T-helper 1 cell treated with Interleukin-12 subunit alpha and Interleukin-12 subunit beta and Interleukin-4 antibody, amounts not matched to agents 30 ng/mL and 1 ng/mL, for 36 hours (primary cell): Measurements from ENCODE around the gene SLC12A3. TPM values are rescaled to one million over a fixed set of nuclear protein-coding genes. Genes with fewer than 3 reads are reported as not detected.

ENCODE experiments used
- intact Hi-C: fragments of 100-400 bp; cut with micrococcal nuclease; formaldehyde crosslinking; loops from one replicate; pipeline ENCODE4 v1.15.1; 2024
- total RNA-seq: library from RNA; stranded (reverse); gene quantifications from 2 replicates; pipeline ENCODE4 v1.2.3, GENCODE V29; 2022

SLC12A3 gene
- total RNA-seq, 1 donor from 2014 or later, result not detected

DNA sequence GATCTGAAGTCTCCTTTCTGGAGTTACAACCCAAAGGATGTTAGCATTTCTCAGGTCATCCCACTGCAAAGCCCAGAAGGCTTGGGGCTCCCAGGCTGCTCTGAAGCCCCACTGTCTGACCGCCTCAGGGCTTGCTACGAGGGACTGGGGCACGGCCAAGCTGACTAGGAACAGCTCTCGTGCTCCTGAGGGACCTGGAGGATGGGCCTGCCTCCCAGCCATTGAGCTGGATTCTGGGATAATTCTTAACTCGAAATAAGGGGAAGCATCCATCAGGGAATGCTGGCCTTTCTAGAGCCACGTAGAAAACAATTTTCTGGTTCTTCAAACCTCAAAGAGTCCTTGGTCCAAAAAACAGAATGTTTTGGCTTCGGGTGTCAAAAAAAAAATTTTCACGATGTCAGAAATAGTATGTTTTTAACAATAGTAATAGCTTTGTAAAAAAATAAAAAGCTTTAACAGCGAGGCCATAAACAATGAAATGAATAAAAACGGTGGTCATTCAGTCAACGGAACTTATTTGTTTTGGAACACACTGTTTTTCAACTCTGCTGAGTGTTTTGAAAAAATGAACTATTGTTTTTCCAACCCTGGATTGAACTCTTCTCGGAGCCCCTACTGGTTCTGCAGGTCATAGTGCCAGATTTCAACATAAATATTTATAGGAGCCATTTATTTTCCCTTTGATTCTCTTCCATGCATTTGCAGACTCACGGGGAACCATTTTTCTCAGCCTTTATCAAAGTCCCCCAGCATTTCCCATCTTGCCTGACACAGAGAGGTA lies 50.5 kb downstream of the SLC12A3 start:
- intact Hi-C loops, result no loop called here

- intact Hi-C loops, result loop anchor here (1.0 kb wide), 2 partner anchors 16 to 49 kb away; partner anchors contain the start of gene HERPUD1
These were observed 51.8 kb downstream of the SLC12A3 start for GRCh38 chr16:56916571-56917403.

GRCh38 chr16:56918467-56919012 lies 53.5 kb downstream of the SLC12A3 start:
- intact Hi-C loops, result no loop called here

DNA sequence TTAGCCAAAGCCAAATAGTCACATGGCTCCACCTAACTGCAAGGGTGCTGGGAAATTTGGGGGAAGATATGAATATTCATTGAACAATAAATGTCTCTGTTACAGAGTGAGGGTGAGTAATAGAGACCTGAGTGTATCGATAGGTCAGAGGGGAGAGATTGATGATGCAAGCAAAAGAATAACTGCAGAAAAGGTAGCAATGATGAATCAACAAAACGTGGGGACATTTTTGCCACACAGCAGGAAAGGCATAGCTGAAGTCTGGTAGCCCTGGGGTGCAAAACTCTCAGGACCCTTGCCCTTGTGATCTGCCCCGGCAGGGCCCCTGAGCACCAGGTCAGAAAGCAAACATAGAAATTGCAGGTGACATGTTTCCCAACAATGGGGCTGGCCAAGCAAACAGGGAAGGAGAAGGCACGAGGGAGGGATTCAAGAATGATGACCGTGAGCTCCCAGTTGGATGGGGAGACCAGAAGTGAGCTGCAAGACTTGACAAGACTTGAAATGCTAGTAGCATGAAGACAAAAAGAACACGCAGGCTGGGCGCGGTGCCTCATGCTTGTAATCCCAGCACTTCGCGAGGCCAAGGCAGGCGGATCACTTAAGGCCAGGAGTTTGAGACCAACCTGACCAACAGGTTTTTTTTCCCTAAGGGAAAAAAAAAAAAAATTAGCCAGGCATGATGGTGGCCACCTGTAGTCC lies 54.2 kb downstream of the SLC12A3 start:
- intact Hi-C loops, result no loop called here

- intact Hi-C loops, result no loop called here
These were observed 56.6 kb downstream of the SLC12A3 start for GRCh38 chr16:56921571-56921970.

GRCh38 chr16:56923481-56924091 lies 58.6 kb downstream of the SLC12A3 start:
- intact Hi-C loops, result no loop called here

GRCh38 chr16:56927471-56927870 lies 62.5 kb downstream of the SLC12A3 start:
- intact Hi-C loops, result no loop called here

DNA sequence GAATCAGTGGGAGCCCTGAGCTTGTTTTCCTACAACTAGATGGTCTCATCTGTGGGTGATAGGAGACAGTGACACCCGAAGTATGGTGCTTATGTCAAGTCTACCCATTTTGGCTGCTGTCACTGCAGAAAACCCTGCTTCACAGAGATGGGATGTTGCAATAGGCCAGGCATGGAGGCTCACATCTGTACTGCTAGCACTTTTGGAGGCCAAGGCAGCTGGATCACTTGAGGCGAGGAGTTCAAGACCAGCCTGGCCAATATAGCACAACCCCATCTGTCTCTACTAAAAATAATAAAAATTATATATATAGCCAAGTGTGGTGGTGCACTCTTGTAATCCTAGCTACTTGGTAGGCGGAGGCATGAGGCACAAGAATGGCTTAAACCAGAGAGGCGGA lies 64.6 kb downstream of the SLC12A3 start:
- intact Hi-C loops, result loop anchor here (5.0 to 10.0 kb wide), 5 partner anchors 137 to 808 kb away; partner anchors contain the start of genes ARL2BP, KATNB1 and NUP93

DNA sequence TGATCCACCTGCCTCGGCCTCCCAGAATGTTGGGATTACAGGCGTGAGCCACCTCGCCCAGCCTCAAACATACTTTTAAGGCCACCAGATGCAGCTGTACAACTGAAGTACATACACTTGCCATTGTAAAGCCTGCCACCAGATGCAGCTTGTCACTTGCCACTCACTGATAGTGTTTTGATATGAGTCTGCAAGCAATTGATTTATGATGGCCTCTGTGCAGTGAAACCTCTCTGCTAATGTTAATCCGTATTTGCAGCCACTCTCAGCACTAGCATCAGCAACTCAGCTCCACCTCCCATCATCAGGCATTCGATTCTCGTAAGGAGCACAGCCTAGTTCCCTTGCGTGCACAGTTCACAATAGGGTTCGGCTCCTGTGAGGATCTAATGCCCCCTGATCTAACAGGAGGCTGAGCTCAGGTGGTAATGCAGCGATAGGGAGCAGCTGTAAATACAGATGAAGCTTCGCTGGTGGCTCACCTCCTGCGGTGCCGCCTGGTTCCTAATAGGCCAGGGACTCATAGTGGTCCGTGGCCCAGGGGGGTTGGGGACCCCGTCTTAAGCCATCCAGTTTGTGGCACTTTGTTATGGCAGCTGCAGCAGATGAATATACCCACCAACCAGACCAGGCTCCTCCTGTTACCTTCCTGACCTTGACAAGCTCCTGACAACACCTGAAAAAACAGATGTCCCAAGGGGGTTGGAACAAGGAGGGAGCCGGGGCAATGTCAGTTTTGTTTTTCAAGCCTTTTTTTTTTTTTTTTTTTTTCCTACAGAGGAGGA lies 65.7 kb downstream of the SLC12A3 start:
- intact Hi-C loops, result loop anchor here (5.0 to 10.0 kb wide), 5 partner anchors 138 to 807 kb away; partner anchors contain the start of genes ARL2BP, KATNB1 and NUP93

DNA sequence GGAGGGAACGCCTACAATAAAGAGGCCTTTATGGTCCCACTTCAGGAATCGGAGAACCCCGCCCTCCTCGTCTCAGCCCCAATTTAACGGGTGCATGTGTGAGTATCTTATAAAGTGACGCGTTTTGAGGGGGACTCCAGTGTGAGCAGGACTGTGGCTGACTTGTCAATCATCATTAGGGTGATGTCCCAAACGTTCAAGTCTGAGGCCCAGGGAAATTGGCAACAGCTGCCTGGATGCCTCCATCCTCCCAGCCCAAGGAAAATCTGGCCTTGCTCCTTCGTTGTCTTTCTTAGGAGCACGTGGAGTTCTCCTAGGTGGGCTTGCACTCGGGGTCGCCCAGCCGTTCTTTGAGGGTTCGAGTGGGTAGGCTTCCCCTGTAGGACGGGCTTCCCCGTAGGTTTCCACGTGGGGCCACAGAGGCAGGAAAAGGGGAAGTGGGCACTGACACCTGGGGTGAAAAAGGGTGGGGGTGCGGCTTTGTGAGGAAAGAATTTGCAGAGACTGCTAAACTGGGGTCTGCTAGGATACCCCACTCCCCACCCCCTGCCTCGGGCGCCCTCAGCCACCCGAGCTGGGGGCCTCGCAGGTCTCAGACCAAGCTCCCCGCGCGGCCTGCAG lies 66.4 kb downstream of the SLC12A3 start:
- intact Hi-C loops, result loop anchor here (5.0 to 10.0 kb wide), 5 partner anchors 139 to 806 kb away; partner anchors contain the start of genes ARL2BP, KATNB1 and NUP93

DNA sequence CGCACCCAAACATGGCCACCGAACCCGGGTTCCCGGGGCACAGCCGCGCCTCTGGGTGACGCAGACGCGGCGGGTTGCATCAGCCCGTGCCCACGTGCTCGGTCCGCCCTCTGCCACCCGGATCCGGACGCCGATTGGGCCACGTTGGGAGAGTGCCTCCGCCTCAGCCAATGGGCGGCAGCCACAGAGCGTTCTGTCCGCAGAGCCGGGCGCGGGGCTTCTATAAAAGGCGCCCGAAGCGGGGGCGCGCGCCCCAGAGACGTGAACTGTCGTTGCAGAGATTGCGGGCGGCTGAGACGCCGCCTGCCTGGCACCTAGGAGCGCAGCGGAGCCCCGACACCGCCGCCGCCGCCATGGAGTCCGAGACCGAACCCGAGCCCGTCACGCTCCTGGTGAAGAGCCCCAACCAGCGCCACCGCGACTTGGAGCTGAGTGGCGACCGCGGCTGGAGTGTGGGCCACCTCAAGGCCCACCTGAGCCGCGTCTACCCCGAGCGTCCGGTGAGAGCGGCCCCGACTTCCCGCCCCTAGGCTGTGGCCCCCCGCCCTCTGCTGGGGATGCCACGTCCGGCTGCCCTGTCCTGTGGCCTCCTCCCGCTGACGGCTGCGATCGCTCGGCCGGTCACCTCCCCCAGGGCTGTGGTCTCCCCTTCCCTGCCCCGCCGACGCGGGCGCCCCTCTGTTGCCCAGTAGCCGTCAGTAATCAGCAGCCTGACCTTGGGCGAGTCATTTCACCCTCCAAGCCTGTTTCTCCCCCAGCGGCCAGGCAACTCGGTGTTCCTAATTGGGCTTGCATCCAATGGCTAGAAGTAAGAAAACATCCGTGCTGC lies 67.1 kb downstream of the SLC12A3 start, which contains the start of gene HERPUD1:
TSS of gene HERPUD1 (plus strand) at position 251 of the 829 bp plus-strand sequence. CDS start at position 354, 103 bp downstream.
- intact Hi-C loops, result loop anchor here (1.0 to 10.0 kb wide), 10 partner anchors 15 to 805 kb away; partner anchors contain the start of genes ARL2BP, KATNB1, MT2A and NLRC5

DNA sequence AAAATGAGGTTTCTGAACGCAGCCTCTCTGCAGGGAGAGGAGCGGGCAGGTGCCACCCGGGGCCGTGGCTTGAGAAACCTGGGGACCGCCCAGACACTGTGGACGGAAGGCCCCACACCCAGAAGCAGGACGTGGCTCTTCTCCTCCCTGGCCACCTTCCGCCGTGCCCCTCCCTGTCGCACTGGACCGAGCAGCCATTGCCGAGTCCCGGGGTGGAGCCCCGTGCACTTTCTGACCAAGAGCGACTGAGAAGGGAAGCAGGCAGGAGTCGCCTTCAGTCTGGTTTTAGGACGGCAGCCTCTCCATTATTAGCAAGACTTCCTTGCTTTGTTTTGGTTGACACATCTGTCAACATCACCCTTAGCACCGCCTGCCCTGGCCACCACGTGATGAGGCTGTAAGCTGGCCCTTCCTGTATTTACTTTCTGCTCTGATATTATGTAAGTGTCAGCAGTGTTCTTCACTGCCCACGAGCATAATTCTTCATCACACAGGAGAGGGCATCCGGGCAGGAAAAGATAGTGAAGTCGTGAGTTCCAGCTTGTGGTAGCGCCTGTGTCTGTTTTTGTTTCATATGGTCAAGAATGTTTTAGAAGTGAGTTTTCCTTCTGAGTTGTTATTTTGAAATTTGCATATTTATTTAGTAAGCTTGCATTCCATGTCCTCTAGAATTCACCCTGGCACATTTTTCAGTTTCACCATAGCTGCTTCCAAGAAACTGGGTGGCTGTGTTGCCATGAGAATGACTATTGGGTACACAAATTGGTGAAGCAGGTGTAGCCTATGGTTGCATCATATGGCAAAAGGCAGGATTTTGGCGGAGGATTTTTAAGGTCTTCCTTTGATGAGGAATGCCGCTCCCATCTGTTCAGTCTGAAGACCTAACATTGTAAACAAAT lies 68.0 kb downstream of the SLC12A3 start:
- intact Hi-C loops, result loop anchor here (1.0 to 10.0 kb wide), 10 partner anchors 16 to 804 kb away; partner anchors contain the start of genes ARL2BP, KATNB1, MT2A and NLRC5

DNA sequence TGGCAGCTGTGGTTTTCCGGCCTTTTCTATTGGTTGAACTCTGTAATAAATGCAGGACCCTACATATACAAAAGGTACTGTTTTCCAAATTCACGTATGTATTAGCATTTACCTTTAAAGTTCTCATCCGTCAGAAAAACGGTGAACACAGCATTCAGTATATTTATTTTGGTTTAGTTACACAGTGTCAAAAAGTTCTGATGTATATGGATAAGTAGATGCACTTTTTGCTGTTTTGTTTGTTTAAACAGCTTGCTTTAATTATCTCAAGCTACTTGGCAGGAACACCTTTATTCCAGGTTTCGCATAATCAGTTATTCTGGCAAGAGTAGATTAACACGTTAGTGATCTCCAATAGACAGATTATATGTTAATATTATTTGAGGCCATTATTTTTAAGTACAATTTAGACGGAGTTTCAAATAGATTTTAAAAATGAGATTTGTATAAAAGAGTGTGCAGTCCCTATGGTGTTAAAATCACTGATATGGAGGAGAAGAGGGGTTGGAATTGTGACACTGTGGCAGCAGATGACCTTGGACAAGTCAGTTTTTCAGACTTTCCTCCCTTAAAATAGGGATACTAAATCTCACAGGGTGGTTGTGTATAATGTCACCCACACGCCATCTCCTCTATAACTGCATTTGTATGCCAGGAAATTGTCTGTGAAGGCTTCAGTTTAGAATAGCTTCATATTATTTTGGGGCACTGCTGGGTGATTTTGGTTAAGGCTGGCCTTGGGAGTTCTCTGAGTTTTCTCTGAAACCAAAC lies 69.0 kb downstream of the SLC12A3 start:
- intact Hi-C loops, result loop anchor here (2.0 to 10.0 kb wide), 7 partner anchors 142 to 803 kb away; partner anchors contain the start of genes ARL2BP, KATNB1, MT2A and NUDT21

GRCh38 chr16:56934599-56935145 lies 69.7 kb downstream of the SLC12A3 start:
- intact Hi-C loops, result loop anchor here (5.0 to 10.0 kb wide), 5 partner anchors 142 to 803 kb away; partner anchors contain the start of genes ARL2BP, KATNB1 and NUP93

GRCh38 chr16:56935201-56935600 lies 70.2 kb downstream of the SLC12A3 start:
- intact Hi-C loops, result loop anchor here (10.0 kb wide), 2 partner anchors 310 to 670 kb away; partner anchors contain the start of gene ARL2BP
